ENCODE data around the gene DLEC1. TPM values are rescaled to one million over a fixed set of nuclear protein-coding genes. Genes with fewer than 3 reads are reported as not detected.
A peak's percentile ranks its signal among the peaks of the same experiment; 100 is the strongest.
"Not testable (repeated sequence)": the region's sequence is repeated elsewhere in the genome, so short reads cannot be mapped to it uniquely, and the experiment has no call there.

DLEC1 gene
- total RNA-seq, 2 donors from 2014 or later = 0.43 to 0.81 TPM

DNA sequence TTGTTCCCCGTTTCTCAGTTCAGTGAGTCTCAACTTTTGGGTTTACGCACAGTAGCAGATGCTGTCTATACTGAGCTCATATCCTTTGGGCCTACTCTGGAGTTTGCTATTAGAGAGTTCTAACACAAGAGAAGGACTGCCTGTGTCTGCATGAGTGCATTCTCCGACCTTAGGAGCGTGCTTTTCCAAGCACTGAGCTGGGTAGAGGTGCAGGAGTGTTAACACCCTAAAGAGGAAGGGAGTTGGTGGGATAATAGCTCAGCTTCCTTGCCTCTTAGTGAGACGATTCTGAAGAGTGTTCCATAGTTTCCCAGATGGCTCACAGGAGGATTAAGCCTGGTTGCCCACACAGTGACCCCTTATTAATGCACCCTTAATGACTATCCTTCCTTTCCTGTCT, 119.5 kb downstream of the DLEC1 start:
- ATAC-seq (replicated peaks in 1 of 2) (no peak), DNase-seq (no peak)
- Mint-ChIP-seq H3K9me3 (no peaks in the 10 kb centered on the region), H3K4me3 (no peak overlapping the region), H3K27ac (no peak overlapping the region), H3K27me3 (ENCODE audit: low read depth) (no peaks in the 10 kb centered on the region), H3K36me3 (ENCODE audit: insufficient read depth in 2 of 2) (no peaks in the 10 kb centered on the region), H3K4me1 (ENCODE audit: low read depth) (peaks cover 17% of the 10 kb centered on the region)

DNA sequence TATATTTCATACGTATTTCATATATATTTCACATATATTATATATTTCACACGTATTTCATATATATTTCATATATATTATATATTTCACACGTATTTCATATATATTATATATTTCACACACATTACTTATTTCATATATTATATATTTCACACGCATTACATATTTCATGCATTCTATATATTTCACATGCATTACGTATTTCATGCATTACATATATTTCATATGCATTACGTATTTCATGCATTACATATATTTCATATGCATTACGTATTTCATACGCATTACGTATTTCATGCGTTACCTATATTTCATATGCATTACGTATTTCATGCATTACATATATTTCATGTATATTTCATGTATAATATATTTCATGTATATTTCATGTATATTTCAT, 121.7 kb downstream of the DLEC1 start:
- not testable (repeated sequence) for H3K4me1 Mint-ChIP-seq (ENCODE audit: low read depth); H3K36me3 Mint-ChIP-seq (ENCODE audit: insufficient read depth in 2 of 2); H3K9me3 Mint-ChIP-seq; H3K27ac Mint-ChIP-seq; H3K27me3 Mint-ChIP-seq (ENCODE audit: low read depth); DNase-seq; H3K4me3 Mint-ChIP-seq; ATAC-seq (replicated peaks in 1 of 2)

- Mint-ChIP-seq H3K4me1 (ENCODE audit: low read depth) (peaks cover 32% of the 10 kb centered on the region), H3K36me3 (ENCODE audit: insufficient read depth in 2 of 2) (peaks cover 3 to 5% of the 10 kb centered on the region in 2 donors), H3K9me3 (no peaks in the 10 kb centered on the region), H3K4me3 (peak overlapping the region in 1 of 2 donors; percentile 50), H3K27me3 (ENCODE audit: low read depth) (no peaks in the 10 kb centered on the region), H3K27ac (no peak overlapping the region)
- ATAC-seq (replicated peaks in 1 of 2) = no peak
- peak in 1 of 2 donors; percentile 23 for DNase-seq
Measured at GRCh38 chr3:38163117-38163840, 124.3 kb downstream of the DLEC1 start.

DNA sequence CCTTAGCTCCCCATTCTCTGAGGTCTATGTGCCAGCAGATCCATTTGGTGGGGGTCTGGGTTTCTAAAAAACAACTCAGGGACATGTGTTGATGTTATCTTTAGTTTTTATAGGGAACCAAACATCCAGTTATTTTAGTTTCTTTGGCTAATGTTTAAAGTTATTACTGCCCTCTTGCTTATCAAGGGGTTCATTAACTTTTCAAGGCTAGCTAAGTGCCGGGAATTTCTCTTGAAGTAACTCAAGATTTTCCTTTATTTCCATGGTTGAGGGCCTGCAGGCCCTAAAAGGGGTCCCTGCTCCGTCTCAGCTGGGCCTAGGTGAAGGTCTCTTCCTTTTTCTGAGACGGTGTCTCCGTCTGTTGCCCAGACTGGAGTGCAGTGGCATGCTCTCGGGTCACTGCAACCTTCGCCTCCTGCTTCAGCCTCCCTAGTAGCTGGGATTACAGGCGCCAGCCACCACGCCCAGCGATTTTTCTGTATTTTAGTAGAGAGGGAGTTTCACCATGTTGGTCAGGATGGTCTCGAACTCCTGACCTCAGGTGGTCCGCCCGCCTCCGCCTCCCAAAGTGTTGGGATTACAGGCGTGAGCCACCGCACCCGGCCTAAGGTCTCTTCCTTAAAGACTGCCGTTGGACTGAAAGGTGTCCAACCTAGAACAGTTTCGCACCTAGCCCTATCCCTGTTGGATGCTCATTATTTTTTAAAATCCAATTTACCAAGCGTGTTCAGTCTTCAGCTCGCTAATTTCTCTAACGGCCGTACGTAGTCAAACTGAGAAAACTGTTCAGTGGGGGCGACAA, 125.0 kb downstream of the DLEC1 start:
- Mint-ChIP-seq H3K27me3 (ENCODE audit: low read depth) (no peaks in the 10 kb centered on the region), H3K4me1 (ENCODE audit: low read depth) (peaks cover 40% of the 10 kb centered on the region), H3K27ac (peak overlapping the region; percentile 95), H3K9me3 (no peaks in the 10 kb centered on the region), H3K4me3 (peak overlapping the region; percentile 93 to 99), H3K36me3 (ENCODE audit: insufficient read depth in 2 of 2) (peaks cover 3 to 5% of the 10 kb centered on the region in 2 donors)
- DNase-seq (no peak), ATAC-seq (replicated peaks in 1 of 2) (no peak)

GRCh38 chr3:38164643-38164951, 125.6 kb downstream of the DLEC1 start:
- Mint-ChIP-seq H3K36me3 (ENCODE audit: insufficient read depth in 2 of 2) (peaks cover 3 to 5% of the 10 kb centered on the region in 2 donors), H3K4me1 (ENCODE audit: low read depth) (peaks cover 45% of the 10 kb centered on the region), H3K27me3 (ENCODE audit: low read depth) (no peaks in the 10 kb centered on the region), H3K4me3 (peak overlapping the region; percentile 93 to 99), H3K27ac (peak overlapping the region; percentile 95), H3K9me3 (no peaks in the 10 kb centered on the region)
- ATAC-seq (replicated peaks in 1 of 2) (peak; percentile 29), DNase-seq (no peak)

GRCh38 chr3:38164952-38165721, 126.1 kb downstream of the DLEC1 start, which contains the start of gene OXSR1:
Gene OXSR1, plus strand, starts transcription at chr3:38165537. Its CDS starts 340 bp downstream, at chr3:38165877.
- Mint-ChIP-seq H3K27ac (peak within 1 kb of the TSS; percentile 95), H3K36me3 (ENCODE audit: insufficient read depth in 2 of 2) (peaks cover 3 to 5% of the 10 kb centered on the region in 2 donors), H3K4me3 (peak within 1 kb of the TSS; percentile 93 to 99), H3K27me3 (ENCODE audit: low read depth) (no peaks in the 10 kb centered on the region), H3K4me1 (ENCODE audit: low read depth) (peaks cover 48% of the 10 kb centered on the region), H3K9me3 (no peaks in the 10 kb centered on the region)
- peak; percentile 97 for DNase-seq
- ATAC-seq (replicated peaks in 1 of 2) = peak; percentile 89 to 90

DNA sequence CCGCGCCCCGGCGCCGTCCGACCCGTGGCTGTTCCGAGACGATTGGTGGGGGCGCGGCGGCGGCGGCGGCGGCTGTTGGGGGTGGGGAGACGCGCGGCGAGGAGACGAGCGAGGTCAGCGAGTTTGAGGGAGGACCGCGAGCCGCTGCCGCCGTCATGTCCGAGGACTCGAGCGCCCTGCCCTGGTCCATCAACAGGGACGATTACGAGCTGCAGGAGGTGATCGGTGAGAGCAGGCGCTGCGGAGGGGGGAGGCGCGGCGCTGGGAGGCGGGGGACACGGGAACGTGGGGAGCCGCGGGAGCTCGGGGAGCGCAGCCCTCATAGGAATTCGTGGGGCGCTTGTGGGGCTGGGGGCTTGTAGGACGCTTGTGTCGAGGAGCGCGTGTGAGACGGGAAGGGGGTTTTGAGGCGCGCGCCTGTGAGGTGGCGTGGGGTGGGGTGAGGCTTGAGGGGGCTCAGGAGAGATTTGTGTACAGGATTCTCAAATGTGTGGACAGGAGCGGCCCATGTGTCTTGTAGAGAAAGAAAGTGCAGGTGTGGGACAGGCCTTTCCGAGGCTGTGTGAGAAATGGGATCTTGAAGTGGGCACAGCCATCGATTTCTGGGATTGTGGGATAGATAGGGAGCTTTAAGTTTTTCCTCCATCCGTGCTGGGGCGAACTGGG, 126.8 kb downstream of the DLEC1 start:
- Mint-ChIP-seq H3K27me3 (ENCODE audit: low read depth) (no peaks in the 10 kb centered on the region), H3K4me3 (peak overlapping the region; percentile 93 to 99), H3K4me1 (ENCODE audit: low read depth) (peaks cover 55% of the 10 kb centered on the region), H3K27ac (peak overlapping the region; percentile 93), H3K36me3 (ENCODE audit: insufficient read depth in 2 of 2) (peaks cover 3 to 7% of the 10 kb centered on the region in 2 donors), H3K9me3 (no peaks in the 10 kb centered on the region)
- DNase-seq (no peak), ATAC-seq (replicated peaks in 1 of 2) (peak in 1 of 2 donors; percentile 3)

DNA sequence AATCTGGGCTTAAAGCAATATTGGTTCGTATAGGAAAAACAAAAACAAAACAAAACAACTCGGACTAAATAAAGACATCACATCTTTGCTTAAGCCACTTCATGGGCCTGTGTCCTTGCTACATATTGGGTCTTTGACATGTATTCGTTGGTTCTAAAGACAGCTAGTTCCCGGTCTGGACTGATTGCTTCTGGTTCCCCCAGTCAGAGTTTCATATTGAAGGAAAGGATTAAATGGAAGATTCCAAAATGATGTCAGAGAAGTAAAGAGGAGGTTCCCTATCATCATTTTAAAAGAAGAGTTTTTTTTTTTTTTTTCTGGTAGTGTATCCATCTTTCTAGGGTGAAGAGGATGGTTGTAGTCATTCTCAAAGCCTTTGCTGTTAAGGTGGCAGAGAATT, 128.6 kb downstream of the DLEC1 start:
- Mint-ChIP-seq H3K27ac (peak overlapping the region; percentile 31), H3K4me1 (ENCODE audit: low read depth) (peaks cover 73% of the 10 kb centered on the region), H3K27me3 (ENCODE audit: low read depth) (no peaks in the 10 kb centered on the region), H3K4me3 (peak overlapping the region; percentile 93 to 99), H3K9me3 (no peaks in the 10 kb centered on the region), H3K36me3 (ENCODE audit: insufficient read depth in 2 of 2) (peaks cover 3 to 7% of the 10 kb centered on the region in 2 donors)
- ATAC-seq (replicated peaks in 1 of 2) = no peak
- no peak for DNase-seq

- no peak for DNase-seq
Measured at GRCh38 chr3:38168151-38169026, 129.4 kb downstream of the DLEC1 start.

DNA sequence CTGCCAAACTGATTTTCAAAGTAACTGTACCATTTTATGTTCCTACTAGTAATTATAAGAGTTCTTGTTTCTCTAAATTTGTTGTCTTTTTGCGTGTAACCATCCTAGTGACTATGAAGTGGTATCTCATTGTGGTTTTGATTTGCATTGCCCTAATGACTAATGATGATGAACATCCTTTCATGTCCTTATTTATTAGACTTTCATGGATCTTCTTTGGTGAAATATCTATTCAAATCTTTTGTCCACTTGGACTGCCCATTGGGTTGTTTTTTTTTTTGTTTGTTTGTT, 130.0 kb downstream of the DLEC1 start:
- Mint-ChIP-seq H3K9me3 (no peaks in the 10 kb centered on the region), H3K36me3 (ENCODE audit: insufficient read depth in 2 of 2) (peaks cover 3 to 7% of the 10 kb centered on the region in 2 donors), H3K27me3 (ENCODE audit: low read depth) (no peaks in the 10 kb centered on the region), H3K4me1 (ENCODE audit: low read depth) (peaks cover 85% of the 10 kb centered on the region), H3K27ac (peak overlapping the region; percentile 56), H3K4me3 (peak overlapping the region; percentile 44 to 73)
- ATAC-seq (replicated peaks in 1 of 2) (no peak), DNase-seq (no peak)

More at GRCh38 chr3:38168151-38169026, 129.4 kb downstream of the DLEC1 start:
- Mint-ChIP-seq H3K4me1 (ENCODE audit: low read depth) (peaks cover 79% of the 10 kb centered on the region), H3K27me3 (ENCODE audit: low read depth) (no peaks in the 10 kb centered on the region), H3K27ac (peak overlapping the region; percentile 56), H3K36me3 (ENCODE audit: insufficient read depth in 2 of 2) (peaks cover 3 to 7% of the 10 kb centered on the region in 2 donors), H3K9me3 (no peaks in the 10 kb centered on the region), H3K4me3 (peak overlapping the region; percentile 93 to 99)
- ATAC-seq (replicated peaks in 1 of 2) = no peak

GRCh38 chr3:38170722-38171121, 131.7 kb downstream of the DLEC1 start:
- ATAC-seq (replicated peaks in 1 of 2) (no peak), DNase-seq (no peak)
- H3K27ac Mint-ChIP-seq = no peak overlapping the region
- peaks cover 93% of the 10 kb centered on the region for H3K4me1 Mint-ChIP-seq (ENCODE audit: low read depth)
- H3K4me3 Mint-ChIP-seq = no peak overlapping the region
- no peaks in the 10 kb centered on the region for H3K9me3 Mint-ChIP-seq
- no peaks in the 10 kb centered on the region for H3K27me3 Mint-ChIP-seq (ENCODE audit: low read depth)
- peaks cover 3 to 7% of the 10 kb centered on the region in 2 donors for H3K36me3 Mint-ChIP-seq (ENCODE audit: insufficient read depth in 2 of 2)

DNA sequence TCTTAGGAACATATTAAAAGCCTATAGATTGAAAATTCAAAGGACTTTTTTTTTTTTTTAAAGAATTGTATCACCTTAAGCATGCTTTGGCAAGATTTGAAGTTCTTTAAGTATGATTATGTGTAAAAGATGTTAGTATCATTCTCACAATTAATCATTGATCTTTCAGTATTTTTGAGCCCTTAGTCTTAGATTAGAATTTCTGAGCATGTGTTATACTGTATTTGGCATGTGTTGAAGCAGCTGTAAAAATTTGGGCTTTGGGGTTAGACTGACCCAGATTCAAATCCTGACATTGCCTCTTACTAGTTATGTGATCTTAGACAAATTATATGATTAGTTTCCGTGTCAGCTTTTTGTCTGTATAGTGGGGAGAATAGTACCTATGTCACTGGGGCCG, 132.6 kb downstream of the DLEC1 start:
- ATAC-seq (replicated peaks in 1 of 2) (peak; percentile 4 to 11), DNase-seq (no peak)
- Mint-ChIP-seq H3K9me3 (no peaks in the 10 kb centered on the region), H3K4me1 (ENCODE audit: low read depth) (peaks cover 87% of the 10 kb centered on the region), H3K27me3 (ENCODE audit: low read depth) (no peaks in the 10 kb centered on the region), H3K36me3 (ENCODE audit: insufficient read depth in 2 of 2) (peaks cover 0 to 2% of the 10 kb centered on the region in 2 donors), H3K4me3 (peak overlapping the region in 1 of 2 donors; percentile 52), H3K27ac (peak overlapping the region; percentile 66)

Data from activated T-cell treated with anti-CD3 and anti-CD28 coated beads, Interleukin-2, amount 50 U/mL, for 72 hours (primary cell).